Measurements from ENCODE around the gene SPTBN4. TPM values are rescaled to one million over a fixed set of nuclear protein-coding genes. Genes with fewer than 3 reads are reported as not detected.

SPTBN4 gene
- total and polyA plus RNA-seq, 2 donors (not counting 1 experiment from before 2014, with no cell fraction given), result 0.03 to 0.67 TPM

DNA sequence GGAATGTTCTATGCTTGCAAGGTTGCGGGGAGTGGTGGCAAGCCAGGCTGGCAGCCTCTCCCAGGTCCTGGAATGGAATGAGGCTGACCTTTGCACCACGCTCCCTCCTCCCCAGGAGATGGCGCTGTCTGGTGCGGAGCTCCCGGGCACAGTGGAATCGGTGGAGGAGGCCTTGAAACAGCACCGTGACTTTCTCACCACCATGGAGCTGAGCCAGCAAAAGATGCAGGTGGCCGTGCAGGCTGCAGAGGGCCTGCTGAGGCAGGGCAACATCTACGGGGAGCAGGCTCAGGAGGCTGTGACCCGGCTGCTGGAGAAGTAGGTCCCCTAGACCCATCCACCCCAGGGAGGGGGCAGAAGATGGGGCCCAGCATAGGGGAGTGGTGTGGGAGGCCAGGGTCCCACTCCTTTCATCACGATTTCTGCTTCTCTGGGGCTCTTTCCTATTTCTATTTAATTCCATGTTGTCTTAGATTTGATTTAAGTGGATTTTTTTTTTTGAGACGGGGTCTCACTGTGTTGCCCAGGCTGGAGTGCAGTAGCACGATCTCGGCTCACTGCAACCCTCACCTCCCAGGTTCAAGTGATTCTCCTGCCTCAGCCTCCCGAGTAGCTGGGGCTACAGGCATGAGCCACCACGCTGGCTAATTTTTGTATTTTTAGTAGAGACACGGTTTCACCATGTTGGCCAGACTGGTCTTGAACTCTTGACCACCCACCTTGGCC, 56.7 kb downstream of the SPTBN4 start:
- H3K4me1 ChIP-seq (ENCODE audit: control insufficient read depth in 2 of 2, insufficient read depth in 2 of 2, low read length in 2 of 2), result no peaks in the 10 kb centered on the region
- POLR2A ChIA-PET, result interaction anchor here (0.6 kb wide), 1 partner anchor 97 kb away, joined by 3 read pairs; no protein-coding TSS in a partner anchor
- no peaks in the 10 kb centered on the region for H3K9me3 Mint-ChIP-seq (ENCODE audit: insufficient read depth)
- ATAC-seq (ENCODE audit: low read depth), result peak; percentile 31
- H3K4me1 Mint-ChIP-seq, result no peaks in the 10 kb centered on the region
- peak; percentile 46 for DNase-seq
- intact Hi-C loops (cut with micrococcal nuclease), result no loop called here
- H3K4me3 Mint-ChIP-seq, result no peak overlapping the region
- no peak overlapping the region for H3K4me2 ChIP-seq (replicated peaks; ENCODE audit: low read depth, low read length, poor library complexity, severe bottlenecking)
- no peak overlapping the region for H3K27ac Mint-ChIP-seq
- H2AFZ ChIP-seq (ENCODE audit: insufficient read depth, low read depth, low read length, poor library complexity, severe bottlenecking), result no peak overlapping the region
- CTCF ChIA-PET, result interaction anchor here (0.6 to 1.5 kb wide), 2 partner anchors 48 to 219 kb away, joined by 3 read pairs; no protein-coding TSS in a partner anchor
- H3K27ac ChIP-seq (ENCODE audit: low read length in 2 of 2), result no peak overlapping the region
- peaks cover 29% of the 10 kb centered on the region for H3K27me3 Mint-ChIP-seq
- no peaks in the 10 kb centered on the region for H3K79me2 ChIP-seq (ENCODE audit: control insufficient read depth, insufficient read depth, low read length)
- peaks cover 0 to 3% (median 0%) of the 10 kb centered on the region in 3 donors for H3K9me3 ChIP-seq (ENCODE audit: control extremely low read depth in 1 of 3, control insufficient read depth in 2 of 3, insufficient read depth in 1 of 3, low read length in 2 of 3)
- 19% methylated on average over 9 of the region's 17 CpGs for WGBS (ENCODE audit: insufficient coverage)
- H3K27me3 ChIP-seq (replicated peaks in 1 of 4; ENCODE audit: control extremely low read depth in 1 of 4, control insufficient read depth in 3 of 4, insufficient read depth in 4 of 4, low read length in 3 of 4), result peaks cover 0 to 9% (median 2%) of the 10 kb centered on the region in 4 experiments
- H4K20me1 ChIP-seq (ENCODE audit: control insufficient read depth, insufficient read depth, low read length, poor library complexity, severe bottlenecking), result no peaks in the 10 kb centered on the region
- H3K36me3 ChIP-seq (replicated peaks in 1 of 2; ENCODE audit: control extremely low read depth in 1 of 2, control insufficient read depth in 1 of 2, extremely low read depth in 1 of 2, insufficient read depth in 2 of 2, low read length in 1 of 2), result no peaks in the 10 kb centered on the region
- H3K9ac ChIP-seq (ENCODE audit: low read length), result no peak overlapping the region
- H3K4me3 ChIP-seq (ENCODE audit: control extremely low read depth in 1 of 5, extremely low read depth in 1 of 5, insufficient read depth in 1 of 5, low read depth in 2 of 5, low read length in 4 of 5), result no peak overlapping the region
- TF ChIP-seq, protein P1, sequence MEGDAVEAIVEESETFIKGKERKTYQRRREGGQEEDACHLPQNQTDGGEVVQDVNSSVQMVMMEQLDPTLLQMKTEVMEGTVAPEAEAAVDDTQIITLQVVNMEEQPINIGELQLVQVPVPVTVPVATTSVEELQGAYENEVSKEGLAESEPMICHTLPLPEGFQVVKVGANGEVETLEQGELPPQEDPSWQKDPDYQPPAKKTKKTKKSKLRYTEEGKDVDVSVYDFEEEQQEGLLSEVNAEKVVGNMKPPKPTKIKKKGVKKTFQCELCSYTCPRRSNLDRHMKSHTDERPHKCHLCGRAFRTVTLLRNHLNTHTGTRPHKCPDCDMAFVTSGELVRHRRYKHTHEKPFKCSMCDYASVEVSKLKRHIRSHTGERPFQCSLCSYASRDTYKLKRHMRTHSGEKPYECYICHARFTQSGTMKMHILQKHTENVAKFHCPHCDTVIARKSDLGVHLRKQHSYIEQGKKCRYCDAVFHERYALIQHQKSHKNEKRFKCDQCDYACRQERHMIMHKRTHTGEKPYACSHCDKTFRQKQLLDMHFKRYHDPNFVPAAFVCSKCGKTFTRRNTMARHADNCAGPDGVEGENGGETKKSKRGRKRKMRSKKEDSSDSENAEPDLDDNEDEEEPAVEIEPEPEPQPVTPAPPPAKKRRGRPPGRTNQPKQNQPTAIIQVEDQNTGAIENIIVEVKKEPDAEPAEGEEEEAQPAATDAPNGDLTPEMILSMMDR (IDR thresholded peaks at IDR 0.05), result no peak
- no peak for TF ChIP-seq EZH2 (IDR thresholded peaks at IDR 0.05; ENCODE audit: borderline replicate concordance, insufficient read depth, low read depth, low read length, poor library complexity, severe bottlenecking)

DNA sequence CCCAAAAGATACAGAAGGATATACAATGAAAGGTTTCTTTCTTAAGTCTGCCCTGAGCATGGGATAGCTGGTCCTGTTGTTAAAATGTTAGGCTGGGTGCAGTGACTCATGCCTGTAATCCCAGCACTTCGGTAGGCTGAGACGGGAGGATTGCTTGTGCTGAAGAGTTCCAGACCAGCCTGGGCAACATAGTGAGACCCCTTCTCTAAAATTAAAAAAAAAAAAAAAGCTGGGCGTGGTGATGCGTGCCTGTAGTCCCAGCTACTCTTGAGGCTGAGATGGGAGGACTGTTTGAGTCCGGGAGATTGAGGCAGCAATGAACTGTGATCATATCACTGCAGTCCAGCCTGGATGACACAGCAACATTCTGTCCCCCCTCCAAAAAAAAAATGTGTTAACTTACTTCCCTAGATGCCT, 57.3 kb downstream of the SPTBN4 start:
- no peak overlapping the region for H3K4me2 ChIP-seq (replicated peaks; ENCODE audit: low read depth, low read length, poor library complexity, severe bottlenecking)
- Mint-ChIP-seq H3K4me1 (no peaks in the 10 kb centered on the region), H3K27me3 (peaks cover 26% of the 10 kb centered on the region), H3K27ac (no peak overlapping the region), H3K9me3 (ENCODE audit: insufficient read depth) (no peaks in the 10 kb centered on the region), H3K4me3 (no peak overlapping the region)
- ATAC-seq (ENCODE audit: low read depth) (no peak), DNase-seq (no peak)
- ChIA-PET CTCF (interaction anchor here (1.5 kb wide), 1 partner anchor 220 kb away, joined by 3 read pairs; no protein-coding TSS in a partner anchor), POLR2A (no interaction called here)
- H2AFZ ChIP-seq (ENCODE audit: insufficient read depth, low read depth, low read length, poor library complexity, severe bottlenecking), result no peak overlapping the region
- H3K27me3 ChIP-seq (replicated peaks in 1 of 4; ENCODE audit: control extremely low read depth in 1 of 4, control insufficient read depth in 3 of 4, insufficient read depth in 4 of 4, low read length in 3 of 4), result peaks cover 0 to 8% (median 2%) of the 10 kb centered on the region in 4 experiments
- H3K4me1 ChIP-seq (ENCODE audit: control insufficient read depth in 2 of 2, insufficient read depth in 2 of 2, low read length in 2 of 2), result peaks cover 0 to 4% of the 10 kb centered on the region in 2 donors
- H4K20me1 ChIP-seq (ENCODE audit: control insufficient read depth, insufficient read depth, low read length, poor library complexity, severe bottlenecking), result no peaks in the 10 kb centered on the region
- H3K9me3 ChIP-seq (ENCODE audit: control extremely low read depth in 1 of 3, control insufficient read depth in 2 of 3, insufficient read depth in 1 of 3, low read length in 2 of 3), result peaks cover 0 to 6% (median 0%) of the 10 kb centered on the region in 3 donors
- no peaks in the 10 kb centered on the region for H3K79me2 ChIP-seq (ENCODE audit: control insufficient read depth, insufficient read depth, low read length)
- no peak overlapping the region for H3K9ac ChIP-seq (ENCODE audit: low read length)
- H3K4me3 ChIP-seq (ENCODE audit: control extremely low read depth in 1 of 5, extremely low read depth in 1 of 5, insufficient read depth in 1 of 5, low read depth in 2 of 5, low read length in 4 of 5), result no peak overlapping the region
- WGBS (ENCODE audit: insufficient coverage), result no CpG with 5 or more reads among the region's 5 CpGs
- H3K36me3 ChIP-seq (replicated peaks in 1 of 2; ENCODE audit: control extremely low read depth in 1 of 2, control insufficient read depth in 1 of 2, extremely low read depth in 1 of 2, insufficient read depth in 2 of 2, low read length in 1 of 2), result no peaks in the 10 kb centered on the region
- intact Hi-C loops (cut with micrococcal nuclease), result no loop called here
- H3K27ac ChIP-seq (ENCODE audit: low read length in 2 of 2), result no peak overlapping the region
- TF ChIP-seq, protein P1 (IDR thresholded peaks at IDR 0.05), result no peak
- no peak for TF ChIP-seq EZH2 (IDR thresholded peaks at IDR 0.05; ENCODE audit: borderline replicate concordance, insufficient read depth, low read depth, low read length, poor library complexity, severe bottlenecking)

Data from B cell (primary cell).